ENCODE measurements around the gene PALS2. TPM values are rescaled to one million over a fixed set of nuclear protein-coding genes. Genes with fewer than 3 reads are reported as not detected.
A peak's percentile ranks its signal among the peaks of the same experiment; 100 is the strongest.

Gene PALS2
- total and polyA plus RNA-seq, 9 of the 15 experiments (the other 6 are each of a cell fraction or from before 2014, with no cell fraction given) = 5.9 to 35.0 (median 17.7) TPM

- peak; percentile 55 to 75 (median 71) for TF ChIP-seq CTCF (IDR thresholded peaks at IDR 0.05 in 2 of 3, conservative IDR thresholded peaks at IDR 0.05 in 1 of 3; ENCODE audit: insufficient read depth in 2 of 3, low read depth in 1 of 3, low read length in 3 of 3)
- no peak for TF ChIP-seq POLR2A (conservative IDR thresholded peaks at IDR 0.05)
- TF ChIP-seq RAD21 (CRISPR knock-in tag; conservative IDR thresholded peaks at IDR 0.05 in 1 of 2, IDR thresholded peaks at IDR 0.05 in 1 of 2) = peak; percentile 39 to 66
- TF ChIP-seq ZNF24 (IDR thresholded peaks at IDR 0.05) = no peak
- no peak for TF ChIP-seq ZNF277 (CRISPR knock-in tag; IDR thresholded peaks at IDR 0.05; ENCODE audit: borderline replicate concordance)
Measured at GRCh38 chr7:24576171-24577025, 3.1 kb downstream of the PALS2 start (continued).

GRCh38 chr7:24578052-24578451, 4.8 kb downstream of the PALS2 start:
- H3K9me3 ChIP-seq (replicated peaks; ENCODE audit: control insufficient read depth, insufficient read depth, low read depth, low read length) = no peaks in the 10 kb centered on the region
- H3K4me1 ChIP-seq (replicated peaks in 1 of 2; ENCODE audit: control insufficient read depth in 2 of 2, insufficient read depth in 2 of 2, low read length in 2 of 2) = peaks cover 5 to 23% of the 10 kb centered on the region in 2 experiments; a peak in 3 of 5 replicates
- H3K27ac ChIP-seq (ENCODE audit: extremely low read depth, low read depth, low read length) = no peak overlapping the region
- peaks cover 18% of the 10 kb centered on the region for H4K20me1 ChIP-seq (replicated peaks; ENCODE audit: control insufficient read depth, insufficient read depth, low read length)
- H3K36me3 ChIP-seq (ENCODE audit: control insufficient read depth, insufficient read depth, low read length) = no peaks in the 10 kb centered on the region; the same call in 2 of the 3 replicates
- no peak overlapping the region for H3K9ac ChIP-seq (ENCODE audit: insufficient read depth in 1 of 2, low read depth in 2 of 2, low read length in 2 of 2)
- CTCF ChIA-PET (ENCODE audit: low intra/inter-chr PET ratio) = no interaction called here
- BruUV-seq (replicated peaks) = no TSS peak
- H3K4me2 ChIP-seq (ENCODE audit: insufficient read depth, low read length) = no peak overlapping the region
- DNase-seq (ENCODE audit: extremely low read depth in 1 of 4, low spot score in 3 of 4) = no peak
- H3K79me2 ChIP-seq (ENCODE audit: control insufficient read depth, insufficient read depth, low read length) = peaks cover 86% of the 10 kb centered on the region
- in situ Hi-C loops (cut with MboI) = no loop called here
- no peak overlapping the region for H3K4me3 ChIP-seq
- POLR2A ChIA-PET = interaction anchor here (1.0 kb wide), 1 partner anchor 14 kb away, joined by 3 read pairs; no protein-coding TSS in a partner anchor
- 64% methylated on average over 3 of the region's 3 CpGs for WGBS (ENCODE audit: insufficient coverage, low coverage, missing lambda C conversion rate)
- TF ChIP-seq PBX2 (CRISPR knock-in tag; IDR thresholded peaks at IDR 0.05; ENCODE audit: low read depth) (no peak), PBX2 (tag; conservative IDR thresholded peaks at IDR 0.05; ENCODE audit: low read depth) (0 out of 2 replicates have a peak, but pooled peaks have one; percentile 8), PCBP2 (IDR thresholded peaks at IDR 0.05; ENCODE audit: low read depth, low read length, poor library complexity, severe bottlenecking) (no peak), U2AF1 (optimal IDR thresholded peaks at IDR 0.05; ENCODE audit: low read depth, low read length) (no peak)
- H2AFZ ChIP-seq (ENCODE audit: low read depth, low read length) = no peak overlapping the region
- intact Hi-C loops (cut with micrococcal nuclease) = no loop called here
- H3K9me1 ChIP-seq (ENCODE audit: control insufficient read depth, insufficient read depth, low read length) = no peaks in the 10 kb centered on the region
- no peak for ATAC-seq
- H3K27me3 ChIP-seq (ENCODE audit: control insufficient read depth in 2 of 2, insufficient read depth in 2 of 2, low read length in 2 of 2) = no peaks in the 10 kb centered on the region
- FAIRE-seq = no peak
